HG02973 (cell line): Measurements from ENCODE around the gene EPB41L1.

ENCODE experiments used
- ATAC-seq: cut with Tn5 transposase; IDR thresholded peaks from one replicate; pipeline ENCODE4 v1.9.1; 2021; ENCODE audit warnings: moderate library complexity; ENCODE audit not compliant: unreplicated experiment

EPB41L1 gene

GRCh38 chr20:36154700-36155628 lies at the start of gene EPB41L1:
EPB41L1 (plus strand) TSS chr20:36154740; CDS start chr20:36173778, 19,038 bp downstream.
- ATAC-seq, result no peak

GRCh38 chr20:36104856-36105255 lies 49.7 kb upstream of the EPB41L1 start:
- ATAC-seq, result no peak

- no peak for ATAC-seq
Observed at GRCh38 chr20:36105711-36106226, 48.8 kb upstream of the EPB41L1 start.

- no peak for ATAC-seq
Observed at GRCh38 chr20:36106606-36107005, 47.9 kb upstream of the EPB41L1 start.

GRCh38 chr20:36107881-36108280 lies 46.7 kb upstream of the EPB41L1 start:
- no peak for ATAC-seq

GRCh38 chr20:36109251-36109947 lies 45.1 kb upstream of the EPB41L1 start:
- no peak for ATAC-seq

- ATAC-seq, result no peak
Observed at GRCh38 chr20:36110994-36111393, 43.5 kb upstream of the EPB41L1 start.

GRCh38 chr20:36112112-36112511 lies 42.4 kb upstream of the EPB41L1 start:
- no peak for ATAC-seq

- ATAC-seq, result no peak
Observed at GRCh38 chr20:36113036-36113435, 41.5 kb upstream of the EPB41L1 start.

GRCh38 chr20:36113566-36114250 lies 40.8 kb upstream of the EPB41L1 start:
- ATAC-seq, result no peak

GRCh38 chr20:36114707-36115106 lies 39.8 kb upstream of the EPB41L1 start:
- ATAC-seq, result no peak

- ATAC-seq, result no peak
Observed at GRCh38 chr20:36115925-36116324, 38.6 kb upstream of the EPB41L1 start.

GRCh38 chr20:36116807-36117441 lies 37.6 kb upstream of the EPB41L1 start:
- ATAC-seq, result no peak

GRCh38 chr20:36117638-36118037 lies 36.9 kb upstream of the EPB41L1 start:
- no peak for ATAC-seq

- ATAC-seq, result no peak
Observed at GRCh38 chr20:36118371-36118770, 36.2 kb upstream of the EPB41L1 start.

- ATAC-seq, result no peak
Observed at GRCh38 chr20:36119537-36119936, 35.0 kb upstream of the EPB41L1 start.

GRCh38 chr20:36120241-36120640 lies 34.3 kb upstream of the EPB41L1 start:
- ATAC-seq, result no peak

GRCh38 chr20:36120991-36121390 lies 33.5 kb upstream of the EPB41L1 start:
- no peak for ATAC-seq

GRCh38 chr20:36121981-36122930 lies 32.3 kb upstream of the EPB41L1 start:
- no peak for ATAC-seq

GRCh38 chr20:36122931-36123288 lies 31.6 kb upstream of the EPB41L1 start:
- ATAC-seq, result no peak
